MM.1S (cell line): ENCODE results near the gene SRSF5.

Source experiments
- CTCF ChIP-seq: fragments of 300-600 bp; sonication (generic); IDR thresholded peaks from 2 replicates; pipeline ENCODE4 v1.5.1; 2016; ENCODE audit warnings: antibody characterized with exemption, low read length, mixed read lengths
- EZH2 ChIP-seq: fragments of 300-600 bp; sonication (generic); optimal IDR thresholded peaks from 2 replicates; pipeline ENCODE3; 2017; ENCODE audit warnings: low read depth, mild to moderate bottlenecking, antibody characterized with exemption, low read length, mixed read lengths
- EZH2phosphoT487 ChIP-seq: fragments of 300-600 bp; sonication (generic); IDR thresholded peaks from 2 replicates; pipeline ENCODE4 v1.6.1; 2018; ENCODE audit warnings: antibody characterized with exemption, low read length

- TF ChIP-seq CTCF (no peak), EZH2phosphoT487 (no peak), EZH2 (no peak)
Measured at GRCh38 chr14:69794791-69795190, 27.8 kb downstream of the SRSF5 start.
